Thyroid gland (tissue), 4 donors: ENCODE results near the gene THAP4. TPM values are rescaled to one million over a fixed set of nuclear protein-coding genes. Genes with fewer than 3 reads are reported as not detected.
A peak's percentile ranks its signal among the peaks of the same experiment; 100 is the strongest.
"Not testable (repeated sequence)": the region's sequence is repeated elsewhere in the genome, so short reads cannot be mapped to it uniquely, and the experiment has no call there.

ENCODE experiments used
- DNase-seq, 2 donors: peaks; one replicate each; pipeline ENCODE4 v3.0.0-alpha.2; 2019
- H3K27ac ChIP-seq, 3 donors: fragments of 200-600 bp; sonication (generic); 1 replicate in 2 of 3; 2 replicates in 1 of 3; pipeline ENCODE4 v1.5.1; 2016 to 2019; ENCODE audit warnings: mild to moderate bottlenecking in 1 of 3, moderate library complexity in 1 of 3
- H3K27me3 ChIP-seq: fragments of 200-600 bp; sonication (generic); one replicate; pipeline ENCODE4 v1.5.1; 2019
- H3K36me3 ChIP-seq, 2 donors: fragments of 200-600 bp; sonication (generic); one replicate each; pipeline ENCODE4 v1.5.1; 2016 to 2019
- H3K4me1 ChIP-seq, 2 donors: fragments of 200-600 bp; sonication (generic); one replicate each; pipeline ENCODE4 v1.5.1; 2017 to 2019
- H3K4me3 ChIP-seq, 3 donors: fragments of 200-600 bp; sonication (generic); replicated peaks in 1 of 3; 1 replicate in 2 of 3; 2 replicates in 1 of 3; pipeline ENCODE4 v1.5.1; 2016; ENCODE audit warnings: mild to moderate bottlenecking in 1 of 3
- H3K9me3 ChIP-seq: fragments of 200-600 bp; sonication (generic); one replicate; pipeline ENCODE4 v1.5.1; 2017
- POLR2A ChIP-seq, 2 donors: fragments of 450-650 bp; IDR thresholded peaks; one replicate each; pipeline ENCODE4 v1.6.1; 2017; ENCODE audit warnings: antibody characterized with exemption in 2 of 2, mild to moderate bottlenecking in 2 of 2, moderate library complexity in 1 of 2
- WGBS, 2 donors: methylation state at CpG; one replicate each; pipeline ENCODE4 v1.1.5; 2017; 5-methylcytosine and 5-hydroxymethylcytosine counted together
- intact Hi-C: fragments of 100-400 bp; cut with DNase I; formaldehyde crosslinking; loops from one replicate; pipeline ENCODE4 v1.15.1; 2023
- total RNA-seq, 4 donors: library from RNA; depleted of rRNA; stranded (reverse); fragments of >200 nt; gene quantifications; one replicate each; pipeline ENCODE4 v1.2.3, GENCODE V29; 2016
- TF ChIP-seq, protein P1 (sequence below), 6 experiments: fragments of 200-600 bp in 3 of 6; fragments of 450-650 bp in 3 of 6; sonication (generic) in 3 of 6; IDR thresholded peaks; one replicate each; pipeline ENCODE4 v1.5.1; 2016 to 2019; ENCODE audit warnings: antibody characterized with exemption in 6 of 6, mild to moderate bottlenecking in 2 of 6, inconsistent platforms in 1 of 6, moderate library complexity in 1 of 6

THAP4 gene
- total RNA-seq, 4 donors from 2014 or later = 42.9 to 53.6 (median 46.2) TPM

DNA sequence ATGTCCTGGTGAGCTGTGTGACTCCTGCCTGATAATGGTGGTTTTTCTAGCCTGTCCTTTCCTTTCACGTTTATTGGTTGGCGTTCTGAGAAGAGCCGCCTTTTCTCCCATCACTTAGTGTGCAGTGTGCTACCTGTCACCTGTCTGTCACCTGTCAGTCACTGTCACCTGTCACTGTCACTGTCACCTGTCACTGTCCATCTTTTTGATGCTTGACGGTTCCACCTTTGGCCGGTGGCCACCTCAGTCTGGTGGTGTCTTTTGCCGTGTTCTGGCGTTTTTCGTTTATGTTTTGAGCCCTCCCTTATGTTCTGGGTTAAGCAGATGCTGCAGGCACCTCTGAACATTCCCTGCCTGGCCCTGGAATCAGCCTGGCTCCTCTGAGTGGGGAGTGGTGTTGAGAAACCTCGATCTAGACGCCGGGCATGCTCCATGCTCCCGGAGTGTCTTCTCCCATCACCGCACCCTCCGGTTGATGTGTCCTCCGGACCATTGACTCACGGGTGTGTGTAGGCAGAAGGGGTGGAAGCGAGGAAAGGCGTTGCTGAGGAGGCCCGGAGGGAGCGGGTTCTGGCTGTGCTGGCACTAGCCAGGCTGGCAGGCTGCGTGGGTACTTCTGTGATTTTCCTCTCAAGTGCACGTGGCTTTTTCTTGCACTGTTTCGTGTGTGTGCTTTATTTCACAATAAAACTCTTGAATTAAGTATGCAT is 28.9 kb upstream of the THAP4 start:
- no peaks in the 10 kb centered on the region for H3K4me1 ChIP-seq
- intact Hi-C loops = no loop called here
- H3K4me3 ChIP-seq = no peak overlapping the region
- H3K27ac ChIP-seq = no peak overlapping the region
- H3K9me3 ChIP-seq = no peaks in the 10 kb centered on the region
- DNase-seq = no peak
- TF ChIP-seq, protein P1, sequence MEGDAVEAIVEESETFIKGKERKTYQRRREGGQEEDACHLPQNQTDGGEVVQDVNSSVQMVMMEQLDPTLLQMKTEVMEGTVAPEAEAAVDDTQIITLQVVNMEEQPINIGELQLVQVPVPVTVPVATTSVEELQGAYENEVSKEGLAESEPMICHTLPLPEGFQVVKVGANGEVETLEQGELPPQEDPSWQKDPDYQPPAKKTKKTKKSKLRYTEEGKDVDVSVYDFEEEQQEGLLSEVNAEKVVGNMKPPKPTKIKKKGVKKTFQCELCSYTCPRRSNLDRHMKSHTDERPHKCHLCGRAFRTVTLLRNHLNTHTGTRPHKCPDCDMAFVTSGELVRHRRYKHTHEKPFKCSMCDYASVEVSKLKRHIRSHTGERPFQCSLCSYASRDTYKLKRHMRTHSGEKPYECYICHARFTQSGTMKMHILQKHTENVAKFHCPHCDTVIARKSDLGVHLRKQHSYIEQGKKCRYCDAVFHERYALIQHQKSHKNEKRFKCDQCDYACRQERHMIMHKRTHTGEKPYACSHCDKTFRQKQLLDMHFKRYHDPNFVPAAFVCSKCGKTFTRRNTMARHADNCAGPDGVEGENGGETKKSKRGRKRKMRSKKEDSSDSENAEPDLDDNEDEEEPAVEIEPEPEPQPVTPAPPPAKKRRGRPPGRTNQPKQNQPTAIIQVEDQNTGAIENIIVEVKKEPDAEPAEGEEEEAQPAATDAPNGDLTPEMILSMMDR (IDR thresholded peaks at IDR 0.05) = no peak
- no peak for TF ChIP-seq POLR2A (IDR thresholded peaks at IDR 0.05)
- peaks cover 32 to 45% of the 10 kb centered on the region in 2 donors for H3K36me3 ChIP-seq
- 90 to 91% methylated on average over 23 of the region's 23 CpGs for WGBS, 2 donors
- no peaks in the 10 kb centered on the region for H3K27me3 ChIP-seq

DNA sequence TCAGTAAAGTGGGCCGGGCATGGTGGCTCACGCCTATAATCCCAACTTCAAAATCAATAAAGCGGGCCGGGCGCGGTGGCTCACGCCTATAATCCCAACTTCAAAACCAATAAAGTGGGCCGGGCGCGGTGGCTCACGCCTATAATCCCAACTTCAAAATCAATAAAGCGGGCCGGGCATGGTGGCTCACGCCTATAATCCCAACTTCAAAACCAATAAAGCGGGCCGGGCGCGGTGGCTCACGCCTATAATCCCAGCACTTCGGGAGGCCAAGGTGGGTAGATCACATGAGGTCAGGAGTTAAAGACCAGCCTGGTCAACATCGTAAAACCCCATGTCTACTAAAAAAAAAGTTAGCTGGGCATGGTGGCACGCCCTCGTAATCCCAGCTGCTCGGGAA is 25.8 kb upstream of the THAP4 start:
- DNase-seq, H3K4me3 ChIP-seq, H3K27me3 ChIP-seq, H3K27ac ChIP-seq, intact Hi-C loops, H3K9me3 ChIP-seq, H3K4me1 ChIP-seq: not testable (repeated sequence)
- peaks cover 26 to 42% of the 10 kb centered on the region in 2 donors for H3K36me3 ChIP-seq
- 92 to 96% methylated on average over 24 of the region's 24 CpGs for WGBS, 2 donors

- WGBS, 2 donors = 94 to 97% methylated on average over 13 of the region's 14 CpGs
- no peak overlapping the region for H3K4me3 ChIP-seq
- peaks cover 27 to 40% of the 10 kb centered on the region in 2 donors for H3K36me3 ChIP-seq
- no peaks in the 10 kb centered on the region for H3K9me3 ChIP-seq
- no peaks in the 10 kb centered on the region for H3K4me1 ChIP-seq
- TF ChIP-seq POLR2A (IDR thresholded peaks at IDR 0.05) = no peak
- TF ChIP-seq, protein P1 (IDR thresholded peaks at IDR 0.05) = no peak
- no peak overlapping the region for H3K27ac ChIP-seq
- no peak for DNase-seq
- intact Hi-C loops = no loop called here
- no peaks in the 10 kb centered on the region for H3K27me3 ChIP-seq
These were observed 23.7 kb upstream of the THAP4 start for GRCh38 chr2:241660593-241661213.

- Histone ChIP-seq H3K36me3 (peaks cover 42 to 52% of the 10 kb centered on the region in 2 donors), H3K27me3 (no peaks in the 10 kb centered on the region), H3K4me1 (no peaks in the 10 kb centered on the region), H3K9me3 (no peaks in the 10 kb centered on the region), H3K27ac (no peak overlapping the region), H3K4me3 (no peak overlapping the region)
- no peak for TF ChIP-seq POLR2A (IDR thresholded peaks at IDR 0.05)
- TF ChIP-seq, protein P1 (IDR thresholded peaks at IDR 0.05) = peak in 3 of 6 experiments; percentile 33 to 53 (median 38)
- DNase-seq = peak; percentile 42 to 54
- intact Hi-C loops = no loop called here
- 66 to 71% methylated on average over 26 of the region's 26 CpGs for WGBS, 2 donors
These were observed 22.3 kb upstream of the THAP4 start for GRCh38 chr2:241659150-241659739.

- Histone ChIP-seq H3K4me3 (no peak overlapping the region), H3K36me3 (peaks cover 42 to 52% of the 10 kb centered on the region in 2 donors), H3K4me1 (no peaks in the 10 kb centered on the region), H3K27me3 (no peaks in the 10 kb centered on the region), H3K27ac (no peak overlapping the region), H3K9me3 (no peaks in the 10 kb centered on the region)
- 81 to 94% methylated on average over 5 of the region's 5 CpGs for WGBS, 2 donors
- intact Hi-C loops = no loop called here
- no peak for DNase-seq
- TF ChIP-seq POLR2A (IDR thresholded peaks at IDR 0.05) = no peak
- TF ChIP-seq, protein P1 (IDR thresholded peaks at IDR 0.05) = no peak
These were observed 21.3 kb upstream of the THAP4 start for GRCh38 chr2:241658296-241658695.
